Mucosa of descending colon (tissue), 3 donors: ENCODE data around the gene FBXL13. TPM values are rescaled to one million over a fixed set of nuclear protein-coding genes. Genes with fewer than 3 reads are reported as not detected.

Source experiments
- ATAC-seq: fragments of 200-7000 bp; cut with Tn5 transposase; one replicate; pipeline ENCODE4 v1.9.1; 2020; ENCODE audit warnings: mild to moderate bottlenecking, moderate library complexity
- DNase-seq, 3 donors: peaks; one replicate each; pipeline ENCODE4 v3.0.0-alpha.2; 2020
- H3K36me3 ChIP-seq: fragments of 200-600 bp; one replicate; pipeline ENCODE4 v1.8.0; 2021; ENCODE audit warnings: low read depth, mild to moderate bottlenecking
- H3K4me1 ChIP-seq: fragments of 200-600 bp; one replicate; pipeline ENCODE4 v1.8.0; 2021; ENCODE audit warnings: low read depth, mild to moderate bottlenecking
- H3K4me3 ChIP-seq: fragments of 200-600 bp; one replicate; pipeline ENCODE4 v1.8.0; 2021; ENCODE audit warnings: mild to moderate bottlenecking
- H3K9me3 ChIP-seq: fragments of 200-600 bp; one replicate; pipeline ENCODE4 v1.8.0; 2021; ENCODE audit warnings: mild to moderate bottlenecking
- CTCF ChIP-seq: fragments of 200-600 bp; IDR thresholded peaks from one replicate; pipeline ENCODE4 v1.8.0; 2022; ENCODE audit warnings: antibody characterized with exemption, mild to moderate bottlenecking
- intact Hi-C, 2 donors: fragments of 100-400 bp; cut with DNase I in 1 of 2; cut with micrococcal nuclease in 1 of 2; formaldehyde crosslinking; loops; one replicate each; pipeline versions ENCODE4 v1.11.0 to v1.11.1; 2022; cut with DNase I, micrococcal nuclease
- total RNA-seq, 3 donors: library from RNA; stranded (reverse); fragmentation: NEBNext Ultra II Directional in 2 of 3; extraction: Animal tissue kit (Norgen Biotek cat#: 25700) in 2 of 3; gene quantifications; one replicate each; pipeline versions ENCODE4 v1.2.1 to v1.2.4, GENCODE V29; 2021 to 2023
- donor health status: DM: no; HTN: no; CAD: no; lungs with moderate emphysema.
- donor health status: DM: no; HTN: no; CAD: no.
- donor health status: DM: no; HTN: yes; CAD: no.

The FBXL13 gene
- total RNA-seq, 3 donors from 2014 or later: 0.65 to 1.8 (median 0.78) TPM

- DNase-seq (peak; percentile 30 to 65 (median 34)), ATAC-seq (peak; percentile 51)
- Histone ChIP-seq H3K4me1 (no peaks in the 10 kb centered on the region), H3K9me3 (no peaks in the 10 kb centered on the region), H3K4me3 (no peak overlapping the region), H3K36me3 (no peaks in the 10 kb centered on the region)
- TF ChIP-seq CTCF: no peak
- intact Hi-C loops: no loop called here
Measured at GRCh38 chr7:102933763-102934162, 140.8 kb downstream of the FBXL13 start.

DNA sequence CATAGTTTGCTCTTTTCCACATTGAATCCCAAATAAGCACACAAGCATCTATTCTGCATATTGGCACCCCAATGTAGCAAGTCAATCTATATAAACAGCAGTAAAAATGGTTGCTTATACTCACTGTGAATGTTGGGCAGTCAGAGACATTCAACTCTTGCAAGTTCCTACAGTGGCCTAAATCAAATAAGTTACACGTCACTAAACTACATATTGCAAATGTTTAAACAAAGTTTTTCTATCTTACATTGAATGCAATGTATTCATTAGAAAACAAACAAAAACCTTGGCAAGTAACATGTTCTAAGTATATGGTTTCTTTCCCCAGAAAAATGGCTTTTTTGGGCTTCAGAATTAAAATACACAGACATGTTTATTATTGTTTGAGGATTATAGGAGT lies 142.8 kb downstream of the FBXL13 start:
- Histone ChIP-seq H3K4me3 (no peak overlapping the region), H3K9me3 (no peaks in the 10 kb centered on the region), H3K36me3 (no peaks in the 10 kb centered on the region), H3K4me1 (no peaks in the 10 kb centered on the region)
- DNase-seq (no peak), ATAC-seq (no peak)
- intact Hi-C loops: no loop called here
- no peak for TF ChIP-seq CTCF

- Histone ChIP-seq H3K9me3 (no peaks in the 10 kb centered on the region), H3K4me3 (no peak overlapping the region), H3K4me1 (no peaks in the 10 kb centered on the region), H3K36me3 (no peaks in the 10 kb centered on the region)
- intact Hi-C loops: no loop called here
- no peak for ATAC-seq
- DNase-seq: no peak
- no peak for TF ChIP-seq CTCF
Measured at GRCh38 chr7:102927312-102927933, 147.2 kb downstream of the FBXL13 start.

DNA sequence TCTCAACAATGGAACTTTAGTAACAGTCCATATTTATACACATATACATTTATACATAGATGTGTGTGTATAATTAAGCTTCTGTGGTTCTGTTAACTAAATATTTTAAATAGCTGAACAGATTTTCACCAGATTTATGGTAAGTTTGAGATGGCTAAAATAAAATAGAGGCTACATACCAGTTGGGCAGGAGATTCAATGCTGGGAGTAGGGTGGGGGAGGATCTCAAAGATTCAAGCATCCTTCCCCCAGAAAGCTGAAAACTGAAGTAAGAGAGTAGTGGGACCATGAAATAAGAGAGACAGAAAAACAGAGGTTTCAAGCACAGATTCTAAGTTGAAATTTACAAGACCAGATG lies 147.8 kb downstream of the FBXL13 start:
- H3K36me3 ChIP-seq: no peaks in the 10 kb centered on the region
- H3K4me1 ChIP-seq: no peaks in the 10 kb centered on the region
- intact Hi-C loops: no loop called here
- no peaks in the 10 kb centered on the region for H3K9me3 ChIP-seq
- ATAC-seq: no peak
- no peak overlapping the region for H3K4me3 ChIP-seq
- TF ChIP-seq CTCF: no peak
- DNase-seq: no peak

DNA sequence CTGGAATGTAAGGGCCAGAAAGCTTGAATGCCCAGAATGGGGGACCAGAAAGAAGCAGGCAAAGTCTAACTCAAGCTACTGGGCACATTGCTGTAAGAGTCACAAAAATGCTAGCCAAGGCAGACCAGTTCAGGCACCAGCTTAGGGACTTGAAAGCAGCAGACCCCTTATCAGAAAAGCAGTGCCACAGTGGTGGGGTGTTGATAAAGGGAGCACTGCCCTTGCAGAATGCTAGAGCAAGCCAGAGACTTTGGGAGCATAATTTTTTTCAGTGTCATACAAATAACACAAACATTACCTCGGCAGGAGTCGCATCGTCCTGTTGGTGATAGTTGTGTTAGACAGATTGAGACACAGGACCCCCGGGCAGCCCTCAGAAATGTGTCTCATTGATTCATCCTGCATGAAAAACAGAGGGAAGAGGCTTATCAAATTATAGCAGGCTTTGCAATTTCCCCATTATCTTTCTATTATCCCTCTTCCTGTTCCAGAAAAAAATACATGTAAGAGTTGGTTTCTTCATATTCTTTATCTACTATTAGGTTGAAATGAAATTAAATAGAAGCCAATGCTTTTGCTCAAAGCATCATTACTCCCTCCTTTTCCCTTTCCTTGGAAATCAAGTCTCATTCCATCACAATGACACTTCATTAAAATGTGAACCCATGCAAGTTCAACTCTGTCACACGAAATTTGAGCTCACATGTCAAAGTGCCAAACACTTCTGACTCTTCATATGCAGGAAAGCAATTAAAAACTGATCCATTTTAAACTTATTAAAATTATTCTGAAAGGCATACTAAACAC lies 148.4 kb downstream of the FBXL13 start:
- intact Hi-C loops: no loop called here
- no peak for TF ChIP-seq CTCF
- Histone ChIP-seq H3K4me1 (no peaks in the 10 kb centered on the region), H3K36me3 (no peaks in the 10 kb centered on the region), H3K4me3 (no peak overlapping the region), H3K9me3 (no peaks in the 10 kb centered on the region)
- DNase-seq (no peak), ATAC-seq (no peak)
